Adrenal gland (tissue), 5 donors: ENCODE data around the gene SLC25A22.

ENCODE experiments used
- POLR2A ChIP-seq, 2 donors: fragments of 450-650 bp; IDR thresholded peaks; one replicate each; pipeline ENCODE4 v1.6.1; 2017; ENCODE audit warnings: antibody characterized with exemption in 2 of 2, mild to moderate bottlenecking in 2 of 2, moderate library complexity in 1 of 2
- TF ChIP-seq, protein P1 (sequence below), 6 experiments: fragments of 450-650 bp in 4 of 6; fragments of 200-600 bp in 2 of 6; sonication (generic) in 1 of 6; IDR thresholded peaks; 1 replicate in 5 of 6; 2 replicates in 1 of 6; pipeline versions ENCODE4 v1.5.1 to v1.8.0; 2016 to 2021; ENCODE audit warnings: antibody characterized with exemption in 6 of 6, mild to moderate bottlenecking in 2 of 6, moderate library complexity in 1 of 6
- donor health status: DM: no; HTN: no; CAD: no.

DNA sequence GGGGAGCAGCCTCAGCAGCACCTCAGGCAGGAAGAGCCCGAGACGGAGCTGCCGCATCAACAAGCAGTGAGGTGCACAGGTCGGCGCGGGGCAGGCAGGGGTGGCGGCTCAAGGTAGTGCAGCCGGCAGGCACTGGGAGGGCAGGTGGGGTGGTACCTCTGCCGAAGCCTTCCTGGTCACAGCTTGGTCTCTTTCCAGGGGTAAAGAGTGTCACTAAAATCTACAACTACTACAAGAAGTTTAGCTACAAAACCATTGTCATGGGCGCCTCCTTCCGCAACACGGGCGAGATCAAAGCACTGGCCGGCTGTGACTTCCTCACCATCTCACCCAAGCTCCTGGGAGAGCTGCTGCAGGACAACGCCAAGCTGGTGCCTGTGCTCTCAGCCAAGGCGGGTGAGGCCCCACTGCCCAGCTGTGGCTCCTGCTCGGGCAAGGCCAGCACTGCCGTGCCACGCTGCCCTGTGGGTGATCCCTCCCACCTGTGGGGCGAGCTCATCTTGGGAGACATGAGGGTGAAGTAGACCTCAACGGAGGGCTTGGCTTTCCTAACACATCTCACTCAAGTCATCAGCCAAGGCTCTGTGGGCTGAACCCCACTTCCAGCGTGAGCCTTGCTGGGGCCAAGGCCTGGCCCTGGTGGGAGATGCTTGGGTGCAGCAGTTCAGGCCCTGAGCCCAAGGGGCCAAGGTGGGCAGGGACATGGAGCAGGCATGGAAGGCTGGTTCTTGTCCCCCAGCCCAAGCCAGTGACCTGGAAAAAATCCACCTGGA, 34.3 kb downstream of the SLC25A22 start:
- TF ChIP-seq, protein P1, sequence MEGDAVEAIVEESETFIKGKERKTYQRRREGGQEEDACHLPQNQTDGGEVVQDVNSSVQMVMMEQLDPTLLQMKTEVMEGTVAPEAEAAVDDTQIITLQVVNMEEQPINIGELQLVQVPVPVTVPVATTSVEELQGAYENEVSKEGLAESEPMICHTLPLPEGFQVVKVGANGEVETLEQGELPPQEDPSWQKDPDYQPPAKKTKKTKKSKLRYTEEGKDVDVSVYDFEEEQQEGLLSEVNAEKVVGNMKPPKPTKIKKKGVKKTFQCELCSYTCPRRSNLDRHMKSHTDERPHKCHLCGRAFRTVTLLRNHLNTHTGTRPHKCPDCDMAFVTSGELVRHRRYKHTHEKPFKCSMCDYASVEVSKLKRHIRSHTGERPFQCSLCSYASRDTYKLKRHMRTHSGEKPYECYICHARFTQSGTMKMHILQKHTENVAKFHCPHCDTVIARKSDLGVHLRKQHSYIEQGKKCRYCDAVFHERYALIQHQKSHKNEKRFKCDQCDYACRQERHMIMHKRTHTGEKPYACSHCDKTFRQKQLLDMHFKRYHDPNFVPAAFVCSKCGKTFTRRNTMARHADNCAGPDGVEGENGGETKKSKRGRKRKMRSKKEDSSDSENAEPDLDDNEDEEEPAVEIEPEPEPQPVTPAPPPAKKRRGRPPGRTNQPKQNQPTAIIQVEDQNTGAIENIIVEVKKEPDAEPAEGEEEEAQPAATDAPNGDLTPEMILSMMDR (IDR thresholded peaks at IDR 0.05): no peak
- TF ChIP-seq POLR2A (IDR thresholded peaks at IDR 0.05): no peak
